ENCODE results near the gene RND2.

GRCh38 chr17:42997984-42998938, 26.8 kb upstream of the RND2 start, which contains the start of gene RPL27:
- no peak for TF ChIP-seq EZH2 (IDR thresholded peaks at IDR 0.05; ENCODE audit: borderline replicate concordance, low read depth, low read length, poor library complexity, severe bottlenecking)
- peak; percentile 65 for TF ChIP-seq CTCF (conservative IDR thresholded peaks at IDR 0.05; ENCODE audit: low read depth, low read length)
